ENCODE results near the gene CLEC20A.
A peak's percentile ranks its signal among the peaks of the same experiment; 100 is the strongest.
"Not testable (repeated sequence)": the region's sequence is repeated elsewhere in the genome, so short reads cannot be mapped to it uniquely, and the experiment has no call there.

The CLEC20A gene

DNA sequence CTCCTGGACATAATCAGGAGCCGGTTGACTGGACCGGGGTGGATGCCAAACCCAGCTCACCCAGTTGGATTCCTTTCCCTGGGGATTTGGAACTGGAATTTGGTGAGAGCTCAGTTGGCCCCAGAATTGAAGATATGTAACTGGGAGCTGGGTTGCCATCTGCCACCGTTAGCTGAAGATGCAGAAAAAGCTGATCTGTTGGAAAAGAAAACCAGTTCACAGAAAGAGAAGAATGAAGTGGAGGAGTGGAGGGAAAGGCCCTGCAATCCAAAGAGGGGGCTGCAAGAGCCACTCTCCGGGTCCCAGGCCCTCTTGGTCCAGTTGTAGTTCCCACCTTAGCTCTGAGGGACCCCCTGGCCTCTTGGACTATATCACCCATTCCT lies 32.2 kb upstream of the CLEC20A start:
- no peak for DNase-seq

DNA sequence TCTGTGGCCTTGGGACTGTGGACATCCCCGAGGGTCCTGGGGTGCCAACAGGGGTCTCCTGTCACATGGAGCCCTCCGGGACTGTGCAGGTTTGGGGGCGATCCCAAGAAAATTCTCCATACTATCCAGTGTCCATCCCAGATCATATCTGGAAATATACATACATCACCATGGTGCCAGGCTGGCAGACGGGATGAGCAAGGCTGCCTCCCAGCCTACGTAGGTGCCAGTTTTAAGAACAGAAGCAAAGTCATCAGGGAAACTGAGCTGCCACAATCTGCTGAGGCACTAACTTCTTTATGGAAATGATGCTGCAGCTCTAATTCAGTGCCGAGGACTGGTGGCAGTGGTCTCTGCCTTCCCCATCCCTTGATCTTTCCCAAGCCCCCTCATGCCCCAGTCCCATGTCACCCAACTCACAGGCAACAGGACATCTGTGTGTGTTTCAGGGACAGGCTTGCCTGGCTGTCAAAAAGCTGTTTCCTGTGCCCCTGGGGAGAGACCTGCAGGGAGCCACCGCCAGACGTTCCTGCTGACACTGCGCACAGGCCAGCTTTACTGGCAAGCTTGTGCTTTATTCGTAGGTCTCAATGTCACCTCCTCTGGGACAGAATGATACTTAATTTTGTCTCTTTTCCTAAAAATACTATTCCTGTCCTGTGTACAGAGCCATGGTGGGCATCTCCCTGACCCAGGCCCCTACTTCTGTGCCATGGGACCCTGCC lies 31.6 kb upstream of the CLEC20A start:
- DNase-seq: no peak

- no peak for DNase-seq
Observed at GRCh38 chr1:178527117-178527516, 30.4 kb upstream of the CLEC20A start.

- DNase-seq: no peak
Observed at GRCh38 chr1:178521241-178521640, 24.5 kb upstream of the CLEC20A start.

DNA sequence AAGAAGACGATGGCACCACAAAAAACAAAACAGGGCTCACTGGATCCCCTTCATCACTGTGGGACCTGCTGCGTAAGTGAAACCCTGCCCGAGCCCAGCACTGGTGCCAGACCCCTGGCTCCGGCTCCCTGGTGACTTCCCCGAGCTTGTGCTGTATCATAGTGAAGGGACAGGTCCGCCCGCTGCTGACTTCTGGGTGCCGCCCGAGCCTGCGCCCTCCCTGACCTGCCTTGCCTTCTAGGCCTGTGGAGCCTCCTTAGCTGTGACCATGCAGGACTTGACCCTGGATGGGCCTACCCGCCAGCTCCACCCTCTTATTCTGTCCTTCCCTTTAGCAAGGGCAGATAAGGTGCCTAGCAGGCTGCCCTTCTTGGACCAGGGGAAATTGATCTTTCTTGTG lies 24.0 kb upstream of the CLEC20A start:
- DNase-seq: no peak

DNA sequence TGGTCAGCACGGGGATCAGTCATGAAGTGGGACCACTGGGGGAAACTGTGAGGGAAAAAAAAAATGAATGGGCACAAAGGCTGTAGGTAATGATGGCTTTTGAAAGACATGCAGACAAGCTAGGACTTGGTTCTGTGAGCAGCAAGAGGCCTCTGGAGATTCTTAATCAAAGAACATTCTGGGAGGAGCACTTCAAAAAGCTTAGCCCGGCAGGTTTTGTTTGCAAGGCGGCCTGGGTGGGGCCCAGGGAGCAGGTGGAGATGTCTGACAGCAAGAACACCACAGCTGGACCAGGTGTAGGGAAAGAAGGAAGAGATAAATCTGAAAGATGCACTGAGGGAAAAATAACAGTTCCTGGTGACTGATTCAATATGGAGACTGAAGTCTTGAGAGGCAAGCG lies 22.1 kb upstream of the CLEC20A start:
- no peak for DNase-seq

DNA sequence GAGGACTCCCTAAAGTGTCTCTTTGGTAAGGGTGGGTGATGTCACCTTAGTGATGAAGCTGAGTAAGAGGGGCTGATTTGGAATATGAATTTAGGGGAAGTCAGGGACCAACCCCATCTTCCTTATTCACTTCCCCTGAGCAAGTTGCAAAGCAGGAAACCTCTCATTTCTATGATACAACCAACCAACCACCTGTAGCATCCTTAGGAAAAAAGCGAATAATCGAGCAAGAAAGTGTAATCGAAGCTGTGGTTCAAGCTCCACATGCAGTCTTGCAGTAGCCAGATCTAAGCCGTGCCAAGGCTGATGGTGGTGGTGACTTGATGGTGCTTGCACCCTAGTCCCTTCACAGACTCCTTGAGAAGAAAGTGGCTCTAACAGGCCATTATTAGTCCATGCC lies 19.3 kb upstream of the CLEC20A start:
- peak in 1 of 2 donors; percentile 3 for DNase-seq

- DNase-seq: no peak
Observed at GRCh38 chr1:178513278-178513983, 16.7 kb upstream of the CLEC20A start.

- DNase-seq: no peak
Observed at GRCh38 chr1:178512566-178513277, 16.0 kb upstream of the CLEC20A start, which contains the start of gene TEX35. TEX35 (plus strand) TSS chr1:178513109; CDS start chr1:178513189, 80 bp downstream.

DNA sequence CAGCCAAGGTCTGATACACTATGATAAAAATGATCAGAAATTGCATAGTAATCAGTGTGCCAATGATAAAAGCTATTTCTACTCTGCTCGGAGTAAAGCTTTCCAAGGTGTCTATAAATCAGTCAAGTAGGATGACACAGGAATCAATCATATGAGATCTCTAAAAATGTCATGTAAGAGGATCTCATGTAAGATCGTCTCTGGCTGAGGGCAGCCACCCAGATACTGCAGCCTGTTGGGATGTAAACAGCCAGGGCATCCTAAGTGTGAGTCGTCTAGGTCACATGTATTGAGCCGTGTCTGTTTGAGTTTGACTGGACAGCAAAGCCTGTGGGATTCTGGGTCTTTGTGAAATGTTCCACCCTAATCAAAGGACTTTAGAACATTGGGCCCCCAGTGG lies 13.4 kb upstream of the CLEC20A start:
- no peak for DNase-seq

GRCh38 chr1:178509414-178510007 lies 12.7 kb upstream of the CLEC20A start:
- no peak for DNase-seq

- DNase-seq: no peak
Observed at GRCh38 chr1:178506669-178507068, 9.9 kb upstream of the CLEC20A start.

DNA sequence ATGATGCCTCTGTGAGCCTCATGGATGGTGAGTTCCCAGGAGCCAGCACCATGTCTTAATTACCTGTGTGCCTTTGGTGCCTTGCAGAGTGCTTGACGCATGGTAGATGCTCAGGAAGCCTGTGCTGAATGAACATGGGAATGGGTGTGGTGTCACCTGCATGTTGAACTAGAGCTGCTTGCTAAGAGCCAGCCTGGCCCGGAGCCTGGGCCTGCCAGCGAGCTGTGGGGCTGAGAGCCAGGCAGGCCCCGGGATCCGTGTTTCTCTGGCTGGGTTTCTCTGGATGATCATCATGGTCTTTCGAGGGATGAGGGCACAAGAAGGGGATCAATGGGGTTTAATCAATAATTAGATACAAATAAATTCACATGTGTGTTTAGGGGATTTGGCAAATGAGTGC lies 9.4 kb upstream of the CLEC20A start:
- no peak for DNase-seq

GRCh38 chr1:178504286-178504685 lies 7.5 kb upstream of the CLEC20A start:
- DNase-seq: no peak

- DNase-seq: no peak
Observed at GRCh38 chr1:178503849-178504248, 7.1 kb upstream of the CLEC20A start.

DNA sequence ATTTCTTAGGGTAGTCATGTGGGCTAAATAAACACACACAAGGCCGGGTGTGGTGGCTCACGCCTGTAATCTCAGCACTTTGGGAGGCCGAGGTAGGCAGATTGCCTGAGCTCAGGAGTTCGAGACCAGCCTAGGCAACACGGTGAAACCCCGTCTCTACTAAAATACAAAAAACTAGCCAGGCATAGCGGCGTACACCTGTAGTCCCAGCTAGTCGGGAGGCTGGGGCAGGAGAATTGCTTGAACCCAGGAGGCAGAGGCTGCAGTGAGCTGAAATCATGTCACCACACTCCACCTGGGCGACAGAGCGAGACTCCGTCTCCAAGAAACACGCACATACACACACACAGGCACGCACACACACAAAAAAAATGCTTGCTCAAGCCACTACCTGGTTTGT lies 6.6 kb upstream of the CLEC20A start:
- DNase-seq: not testable (repeated sequence)

DNA sequence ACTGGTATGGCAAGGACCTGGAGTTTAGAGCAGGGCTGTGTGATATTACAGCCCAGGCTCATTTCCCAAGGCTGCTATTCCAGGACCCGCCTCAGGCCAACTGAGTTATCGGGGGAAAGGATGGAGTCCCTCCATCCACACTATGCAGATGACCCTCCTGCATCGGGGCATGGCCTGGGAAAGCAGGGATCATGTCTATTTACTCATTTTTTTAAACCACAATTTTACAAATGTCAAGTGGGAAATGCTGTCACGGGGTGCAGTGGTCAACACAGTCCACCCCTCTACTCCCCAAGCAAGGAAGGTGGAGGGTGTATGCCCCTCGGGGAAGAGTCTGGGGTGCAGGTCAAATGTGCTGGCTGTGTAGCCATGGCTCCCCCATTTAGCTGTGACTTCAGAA lies 6.1 kb upstream of the CLEC20A start:
- no peak for DNase-seq

DNA sequence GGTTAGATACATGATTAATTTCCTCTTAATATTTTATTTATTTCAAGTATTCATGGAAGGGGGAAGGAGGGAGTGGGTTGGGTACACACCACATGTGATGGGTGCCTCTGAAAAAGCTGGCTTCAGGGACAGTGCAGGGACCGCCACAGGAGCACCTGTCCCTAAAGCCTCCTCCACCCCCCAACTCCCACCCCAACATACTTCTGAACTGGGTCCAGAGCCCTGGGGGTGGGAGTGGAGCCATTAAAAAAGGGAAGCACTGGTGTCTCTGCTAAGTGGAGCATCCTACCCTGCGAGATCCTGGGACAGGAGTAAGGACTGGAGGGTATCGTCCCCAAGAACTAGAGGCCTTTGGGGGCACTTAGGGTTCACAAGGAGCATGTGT lies 5.6 kb upstream of the CLEC20A start:
- DNase-seq: no peak

GRCh38 chr1:178501705-178502329 lies 5.1 kb upstream of the CLEC20A start:
- peak; percentile 38 to 85 for DNase-seq

GRCh38 chr1:178500936-178501554 lies 4.3 kb upstream of the CLEC20A start:
- DNase-seq: no peak

- no peak for DNase-seq
Observed at GRCh38 chr1:178500091-178500770, 3.5 kb upstream of the CLEC20A start.
